Measurements from ENCODE around the gene KRTCAP2.

DNA sequence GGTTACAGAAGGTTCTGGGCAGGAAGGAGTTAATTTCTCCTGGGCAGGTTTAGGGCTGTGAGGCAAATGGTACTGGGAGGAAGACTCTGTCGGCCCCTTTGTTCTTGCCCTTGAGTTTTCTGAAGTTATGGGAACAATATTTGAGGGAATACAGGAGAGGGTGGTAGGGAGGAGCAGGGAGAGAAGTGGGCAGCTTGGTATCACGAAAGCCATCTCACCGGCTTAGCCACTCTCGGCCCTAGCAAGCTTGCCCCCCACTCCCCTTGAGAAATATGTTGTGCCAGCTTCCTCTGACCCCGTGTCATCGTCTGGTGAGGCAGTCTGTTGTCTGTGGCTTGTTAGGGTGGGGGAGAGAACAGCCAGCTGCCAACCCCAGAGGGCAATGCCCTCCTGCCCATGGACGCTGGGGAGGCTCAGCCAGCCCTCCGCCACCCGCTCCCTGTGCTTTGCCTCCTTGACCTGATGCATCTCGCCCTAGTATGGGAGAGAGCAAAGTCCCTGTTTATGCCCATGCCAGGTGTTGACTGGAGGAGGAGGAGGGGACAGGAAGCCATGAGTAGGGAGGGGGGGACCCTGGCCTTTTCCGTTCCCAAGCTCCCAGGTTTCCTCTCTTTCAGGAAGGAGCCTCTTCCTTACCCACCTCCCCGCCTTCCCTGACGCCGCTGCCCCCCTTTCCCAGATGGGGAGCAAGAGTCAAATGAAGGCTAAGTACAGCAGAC is 44.2 kb downstream of the KRTCAP2 start:
- TF ChIP-seq, protein P1, sequence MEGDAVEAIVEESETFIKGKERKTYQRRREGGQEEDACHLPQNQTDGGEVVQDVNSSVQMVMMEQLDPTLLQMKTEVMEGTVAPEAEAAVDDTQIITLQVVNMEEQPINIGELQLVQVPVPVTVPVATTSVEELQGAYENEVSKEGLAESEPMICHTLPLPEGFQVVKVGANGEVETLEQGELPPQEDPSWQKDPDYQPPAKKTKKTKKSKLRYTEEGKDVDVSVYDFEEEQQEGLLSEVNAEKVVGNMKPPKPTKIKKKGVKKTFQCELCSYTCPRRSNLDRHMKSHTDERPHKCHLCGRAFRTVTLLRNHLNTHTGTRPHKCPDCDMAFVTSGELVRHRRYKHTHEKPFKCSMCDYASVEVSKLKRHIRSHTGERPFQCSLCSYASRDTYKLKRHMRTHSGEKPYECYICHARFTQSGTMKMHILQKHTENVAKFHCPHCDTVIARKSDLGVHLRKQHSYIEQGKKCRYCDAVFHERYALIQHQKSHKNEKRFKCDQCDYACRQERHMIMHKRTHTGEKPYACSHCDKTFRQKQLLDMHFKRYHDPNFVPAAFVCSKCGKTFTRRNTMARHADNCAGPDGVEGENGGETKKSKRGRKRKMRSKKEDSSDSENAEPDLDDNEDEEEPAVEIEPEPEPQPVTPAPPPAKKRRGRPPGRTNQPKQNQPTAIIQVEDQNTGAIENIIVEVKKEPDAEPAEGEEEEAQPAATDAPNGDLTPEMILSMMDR (conservative IDR thresholded peaks at IDR 0.05): no peak
- no peak for TF ChIP-seq ZFX (IDR thresholded peaks at IDR 0.05)

Measured in C4-2B (cell line).